Stimulated activated naive CD8-positive, alpha-beta T cell treated with anti-CD3 and anti-CD28 coated beads, Interleukin-15, amount 100 ng/mL, for 72 hours (primary cell): ENCODE measurements around the gene OR4C16.

ENCODE experiments used
- ATAC-seq: fragments of 150-1000 bp; cut with Tn5 transposase; 2 replicates; pipeline ENCODE4 v1.10.0; 2021; ENCODE audit warnings: mild to moderate bottlenecking, moderate library complexity
- DNase-seq, 2 donors: peaks; one replicate each; pipeline ENCODE4 v3.0.0; 2021 to 2022
- H3K27ac Mint-ChIP-seq, 2 donors: one replicate each; pipeline ENCODE4 v1.8.0; 2022; ENCODE audit warnings: mild to moderate bottlenecking in 2 of 2, mixed read lengths in 2 of 2, moderate library complexity in 2 of 2
- H3K27me3 Mint-ChIP-seq: one replicate; pipeline ENCODE4 v1.8.0; 2022; ENCODE audit warnings: mixed read lengths
- H3K4me1 Mint-ChIP-seq: one replicate; pipeline ENCODE4 v1.8.0; 2022; ENCODE audit warnings: mild to moderate bottlenecking, mixed read lengths
- H3K4me3 Mint-ChIP-seq, 2 donors: one replicate each; pipeline ENCODE4 v1.8.0; 2022; ENCODE audit warnings: mild to moderate bottlenecking in 2 of 2, mixed read lengths in 2 of 2, moderate library complexity in 1 of 2
- H3K9me3 Mint-ChIP-seq, 2 donors: one replicate each; pipeline ENCODE4 v1.8.0; 2022; ENCODE audit warnings: mixed read lengths in 2 of 2

The OR4C16 gene, protein sequence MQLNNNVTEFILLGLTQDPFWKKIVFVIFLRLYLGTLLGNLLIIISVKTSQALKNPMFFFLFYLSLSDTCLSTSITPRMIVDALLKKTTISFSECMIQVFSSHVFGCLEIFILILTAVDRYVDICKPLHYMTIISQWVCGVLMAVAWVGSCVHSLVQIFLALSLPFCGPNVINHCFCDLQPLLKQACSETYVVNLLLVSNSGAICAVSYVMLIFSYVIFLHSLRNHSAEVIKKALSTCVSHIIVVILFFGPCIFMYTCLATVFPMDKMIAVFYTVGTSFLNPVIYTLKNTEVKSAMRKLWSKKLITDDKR

GRCh38 chr11:55571828-55572227 is at the start of gene OR4C16:
TSS of gene OR4C16 (plus strand) at chr11:55572128. CDS start at chr11:55572128, 0 bp downstream.
- H3K4me1 Mint-ChIP-seq, result no peaks in the 10 kb centered on the region
- DNase-seq (no peak), ATAC-seq (no peak)
- H3K4me3 Mint-ChIP-seq, result no peak within 1 kb of the TSS
- no peaks in the 10 kb centered on the region for H3K27me3 Mint-ChIP-seq
- H3K9me3 Mint-ChIP-seq, result peaks cover 15 to 29% of the 10 kb centered on the region in 2 donors
- H3K27ac Mint-ChIP-seq, result no peak within 1 kb of the TSS

GRCh38 chr11:55554169-55554568 is 17.8 kb upstream of the OR4C16 start, which contains the start of gene OR4C15:
TSS of gene OR4C15 (plus strand) at chr11:55554469. CDS start at chr11:55554469, 0 bp downstream.
- ATAC-seq (no peak), DNase-seq (no peak)
- Mint-ChIP-seq H3K4me1 (no peaks in the 10 kb centered on the region), H3K4me3 (no peak within 1 kb of the TSS), H3K27ac (no peak within 1 kb of the TSS), H3K9me3 (peaks cover 23 to 28% of the 10 kb centered on the region in 2 donors), H3K27me3 (no peaks in the 10 kb centered on the region)

- ATAC-seq (no peak), DNase-seq (no peak)
- no peaks in the 10 kb centered on the region for H3K4me1 Mint-ChIP-seq
- H3K9me3 Mint-ChIP-seq, result peaks cover 15 to 29% of the 10 kb centered on the region in 2 donors
- no peaks in the 10 kb centered on the region for H3K27me3 Mint-ChIP-seq
- H3K27ac Mint-ChIP-seq, result no peak overlapping the region
- no peak overlapping the region for H3K4me3 Mint-ChIP-seq
These were observed 620 bp downstream of the OR4C16 start for GRCh38 chr11:55572548-55572947.

GRCh38 chr11:55607545-55607944 is 35.6 kb downstream of the OR4C16 start, which contains the start of gene OR4C11:
TSS of gene OR4C11 (minus strand) at chr11:55607645. CDS start at chr11:55604373, 3,272 bp downstream.
- no peaks in the 10 kb centered on the region for H3K4me1 Mint-ChIP-seq
- H3K27ac Mint-ChIP-seq, result no peak within 1 kb of the TSS
- peaks cover 6 to 10% of the 10 kb centered on the region in 2 donors for H3K9me3 Mint-ChIP-seq
- H3K27me3 Mint-ChIP-seq, result no peaks in the 10 kb centered on the region
- DNase-seq (no peak), ATAC-seq (no peak)
- H3K4me3 Mint-ChIP-seq, result no peak within 1 kb of the TSS
